ENCODE results near the gene KDSR. TPM values are rescaled to one million over a fixed set of nuclear protein-coding genes. Genes with fewer than 3 reads are reported as not detected.

KDSR gene
- total and polyA plus RNA-seq, 10 donors = 5.7 to 42.2 (median 32.6) TPM

GRCh38 chr18:63309422-63309821 is 57.6 kb downstream of the KDSR start:
- Histone ChIP-seq H3K27ac (peak overlapping the region in 3 of 8 donors; percentile 2 to 61 (median 22)), H3K4me3 (no peak overlapping the region), H3K36me3 (no peaks in the 10 kb centered on the region), H3K9me3 (no peaks in the 10 kb centered on the region), H3K27me3 (replicated peaks in 1 of 7) (no peaks in the 10 kb centered on the region), H3K4me1 (peaks cover 46 to 100% (median 92%) of the 10 kb centered on the region in 6 donors)
- no peak for DNase-seq
- 57 to 65% (median 60%) methylated on average over 5 of the region's 5 CpGs for WGBS, 5 donors
- peak in 1 of 3 donors; percentile 45 for TF ChIP-seq POLR2AphosphoS5 (IDR thresholded peaks at IDR 0.05)
- TF ChIP-seq, protein P1, sequence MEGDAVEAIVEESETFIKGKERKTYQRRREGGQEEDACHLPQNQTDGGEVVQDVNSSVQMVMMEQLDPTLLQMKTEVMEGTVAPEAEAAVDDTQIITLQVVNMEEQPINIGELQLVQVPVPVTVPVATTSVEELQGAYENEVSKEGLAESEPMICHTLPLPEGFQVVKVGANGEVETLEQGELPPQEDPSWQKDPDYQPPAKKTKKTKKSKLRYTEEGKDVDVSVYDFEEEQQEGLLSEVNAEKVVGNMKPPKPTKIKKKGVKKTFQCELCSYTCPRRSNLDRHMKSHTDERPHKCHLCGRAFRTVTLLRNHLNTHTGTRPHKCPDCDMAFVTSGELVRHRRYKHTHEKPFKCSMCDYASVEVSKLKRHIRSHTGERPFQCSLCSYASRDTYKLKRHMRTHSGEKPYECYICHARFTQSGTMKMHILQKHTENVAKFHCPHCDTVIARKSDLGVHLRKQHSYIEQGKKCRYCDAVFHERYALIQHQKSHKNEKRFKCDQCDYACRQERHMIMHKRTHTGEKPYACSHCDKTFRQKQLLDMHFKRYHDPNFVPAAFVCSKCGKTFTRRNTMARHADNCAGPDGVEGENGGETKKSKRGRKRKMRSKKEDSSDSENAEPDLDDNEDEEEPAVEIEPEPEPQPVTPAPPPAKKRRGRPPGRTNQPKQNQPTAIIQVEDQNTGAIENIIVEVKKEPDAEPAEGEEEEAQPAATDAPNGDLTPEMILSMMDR (IDR thresholded peaks at IDR 0.05 in 8 of 11, conservative IDR thresholded peaks at IDR 0.05 in 3 of 11) = no peak
- TF ChIP-seq POLR2A (IDR thresholded peaks at IDR 0.05) = no peak
- intact Hi-C loops (cut with DNase I; ENCODE audit: low total_unique reads) = no loop called here

DNA sequence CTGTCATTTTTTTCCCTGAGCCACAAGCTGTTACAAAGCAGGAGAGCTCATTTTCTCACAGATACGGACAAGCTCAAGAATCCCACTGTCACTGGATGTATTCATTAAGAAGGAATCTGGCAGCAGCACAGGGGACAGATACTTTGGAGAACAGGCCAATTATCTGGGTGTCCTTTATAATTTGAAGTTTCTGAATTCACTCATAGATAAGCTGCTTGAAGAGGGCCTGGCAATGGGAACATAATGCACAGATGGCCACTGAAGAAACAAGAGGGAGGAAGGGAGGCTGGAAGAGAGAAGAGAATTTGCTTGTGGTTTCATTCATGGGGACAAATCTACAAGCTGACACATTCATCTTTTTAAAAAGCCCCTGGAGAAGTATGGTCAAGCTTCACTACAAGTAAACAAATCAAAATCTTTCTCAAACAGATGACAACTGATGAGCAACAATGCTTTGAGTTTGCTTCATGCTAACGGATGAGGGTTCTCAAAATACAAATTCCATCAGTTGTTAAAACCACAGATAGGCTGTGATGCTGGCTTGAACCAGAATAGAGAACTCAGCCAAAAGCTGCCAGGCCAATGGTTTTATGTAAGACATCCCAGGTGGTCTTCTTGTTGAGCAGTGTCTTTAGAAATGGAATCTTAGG is 59.3 kb downstream of the KDSR start:
- H3K9me3 ChIP-seq = no peaks in the 10 kb centered on the region
- peaks cover 48 to 100% (median 92%) of the 10 kb centered on the region in 6 donors for H3K4me1 ChIP-seq
- intact Hi-C loops (cut with DNase I; ENCODE audit: low total_unique reads) = no loop called here
- no peak for DNase-seq
- 37 to 61% (median 54%) methylated on average over 2 of the region's 2 CpGs for WGBS, 5 donors
- TF ChIP-seq, protein P1 (IDR thresholded peaks at IDR 0.05 in 8 of 11, conservative IDR thresholded peaks at IDR 0.05 in 3 of 11) = no peak
- no peak for TF ChIP-seq POLR2AphosphoS5 (IDR thresholded peaks at IDR 0.05)
- no peak for TF ChIP-seq POLR2A (IDR thresholded peaks at IDR 0.05)
- peak overlapping the region in 7 of 8 donors; percentile 6 to 58 (median 45) for H3K27ac ChIP-seq
- H3K27me3 ChIP-seq (replicated peaks in 1 of 7) = no peaks in the 10 kb centered on the region
- no peak overlapping the region for H3K4me3 ChIP-seq
- H3K36me3 ChIP-seq = no peaks in the 10 kb centered on the region

GRCh38 chr18:63306819-63307550 is 60.0 kb downstream of the KDSR start:
- no peak for TF ChIP-seq POLR2AphosphoS5 (IDR thresholded peaks at IDR 0.05)
- TF ChIP-seq, protein P1 (IDR thresholded peaks at IDR 0.05 in 8 of 11, conservative IDR thresholded peaks at IDR 0.05 in 3 of 11) = no peak
- TF ChIP-seq POLR2A (IDR thresholded peaks at IDR 0.05) = no peak
- intact Hi-C loops (cut with DNase I; ENCODE audit: low total_unique reads) = no loop called here
- 80 to 91% (median 83%) methylated on average over 7 of the region's 7 CpGs for WGBS, 5 donors
- H3K27ac ChIP-seq = peak overlapping the region in 6 of 8 donors; percentile 35 to 58 (median 55)
- no peaks in the 10 kb centered on the region for H3K9me3 ChIP-seq
- H3K4me1 ChIP-seq = peaks cover 48 to 100% (median 93%) of the 10 kb centered on the region in 6 donors
- DNase-seq = no peak
- H3K36me3 ChIP-seq = no peaks in the 10 kb centered on the region
- no peak overlapping the region for H3K4me3 ChIP-seq
- H3K27me3 ChIP-seq (replicated peaks in 1 of 7) = no peaks in the 10 kb centered on the region

- Histone ChIP-seq H3K9me3 (no peaks in the 10 kb centered on the region), H3K36me3 (peaks cover 0 to 3% (median 0%) of the 10 kb centered on the region in 6 donors), H3K27me3 (replicated peaks in 1 of 7) (no peaks in the 10 kb centered on the region), H3K27ac (peak overlapping the region in 5 of 8 donors; percentile 4 to 58 (median 35)), H3K4me3 (no peak overlapping the region), H3K4me1 (peaks cover 51 to 100% (median 93%) of the 10 kb centered on the region in 6 donors)
- intact Hi-C loops (cut with DNase I; ENCODE audit: low total_unique reads) = no loop called here
- DNase-seq = no peak
- TF ChIP-seq POLR2A (IDR thresholded peaks at IDR 0.05) = no peak
- TF ChIP-seq, protein P1 (IDR thresholded peaks at IDR 0.05 in 8 of 11, conservative IDR thresholded peaks at IDR 0.05 in 3 of 11) = no peak
- TF ChIP-seq POLR2AphosphoS5 (IDR thresholded peaks at IDR 0.05) = no peak
- 74 to 83% (median 79%) methylated on average over 6 of the region's 6 CpGs for WGBS, 5 donors
Measured at GRCh38 chr18:63306249-63306648, 60.8 kb downstream of the KDSR start.
